Caco-2 (cell line): ENCODE measurements around the gene HSPE1. TPM values are rescaled to one million over a fixed set of nuclear protein-coding genes. Genes with fewer than 3 reads are reported as not detected.
"Not testable (repeated sequence)": the region's sequence is repeated elsewhere in the genome, so short reads cannot be mapped to it uniquely, and the experiment has no call there.

ENCODE experiments used
- BruUV-seq: library from RNA; stranded (reverse); fragments of 400-500 nt; replicated peaks from 2 replicates; lab custom pipeline; 2021; lab: Mats Ljungman, UMichigan
- CTCF ChIA-PET: fragments of 300-600 bp; sonication (Branson Sonifier 250); formaldehyde crosslinking; loops from one replicate; lab custom pipeline; 2022; ENCODE audit warnings: antibody characterized with exemption; lab: Charles Lee
- POLR2A ChIA-PET: fragments of 300-600 bp; sonication (Branson Sonifier 250); formaldehyde crosslinking; loops from one replicate; lab custom pipeline; 2022; ENCODE audit warnings: antibody characterized with exemption; lab: Charles Lee
- DNase-seq, 2 experiments: peaks; one replicate each; pipeline versions ENCODE4 v3.0.0 to v3.0.0-alpha.2; 2020 to 2022
- H3K27me3 ChIP-seq: replicated peaks from 2 replicates; pipeline ENCODE4 v1.6.0; 2011; ENCODE audit warnings: low read length; ENCODE audit not compliant: control insufficient read depth, insufficient read depth
- H3K36me3 ChIP-seq: 2 replicates; pipeline ENCODE4 v1.5.1; 2011; ENCODE audit warnings: low read length; ENCODE audit not compliant: control insufficient read depth, insufficient read depth
- H3K4me1 ChIP-seq: fragments of 250-450 bp; sonication (Bioruptor Pico); 2 replicates; pipeline ENCODE4 v1.5.1; 2020; ENCODE audit warnings: mild to moderate bottlenecking
- H3K4me3 ChIP-seq: 2 replicates; pipeline ENCODE4 v1.5.1; 2011; ENCODE audit warnings: low read depth, mild to moderate bottlenecking, control low read depth, low read length
- H3K9me3 ChIP-seq: fragments of 250-450 bp; sonication (Bioruptor Pico); 2 replicates; pipeline ENCODE4 v1.5.1; 2020; ENCODE audit warnings: mild to moderate bottlenecking, moderate library complexity
- H3K27ac Mint-ChIP-seq: one replicate; pipeline ENCODE4 v1.8.0; 2022; ENCODE audit warnings: mixed read lengths; ENCODE audit not compliant: unreplicated experiment
- H3K27me3 Mint-ChIP-seq: one replicate; pipeline ENCODE4 v1.8.0; 2022; ENCODE audit warnings: mixed read lengths; ENCODE audit not compliant: insufficient read depth, unreplicated experiment
- H3K36me3 Mint-ChIP-seq: one replicate; pipeline ENCODE4 v1.8.0; 2022; ENCODE audit warnings: mild to moderate bottlenecking, mixed read lengths; ENCODE audit not compliant: insufficient read depth, unreplicated experiment
- H3K4me1 Mint-ChIP-seq: one replicate; pipeline ENCODE4 v1.8.0; 2022; ENCODE audit warnings: low read depth, mixed read lengths; ENCODE audit not compliant: unreplicated experiment
- H3K4me3 Mint-ChIP-seq: one replicate; pipeline ENCODE4 v1.8.0; 2022; ENCODE audit warnings: mild to moderate bottlenecking, moderate library complexity, mixed read lengths; ENCODE audit not compliant: unreplicated experiment
- H3K9me3 Mint-ChIP-seq: one replicate; pipeline ENCODE4 v1.8.0; 2022; ENCODE audit warnings: mixed read lengths; ENCODE audit not compliant: unreplicated experiment
- CTCF ChIP-seq, 2 experiments: fragments of 200-600 bp in 1 of 2; IDR thresholded peaks; 1 replicate in 1 of 2; 2 replicates in 1 of 2; pipeline versions ENCODE4 v1.5.1 to v1.8.0; 2011 to 2022; ENCODE audit warnings: antibody characterized with exemption in 1 of 2, control low read depth in 1 of 2, inconsistent platforms in 1 of 2, low read depth in 1 of 2, low read length in 1 of 2, mild to moderate bottlenecking in 1 of 2, moderate library complexity in 1 of 2; ENCODE audit not compliant: insufficient read depth in 1 of 2, severe bottlenecking in 1 of 2, unreplicated experiment in 1 of 2
- intact Hi-C: fragments of 100-400 bp; cut with micrococcal nuclease; formaldehyde crosslinking; loops from one replicate; pipeline ENCODE4 v1.10.0; 2022; ENCODE audit not compliant: unreplicated experiment
- total RNA-seq: library from RNA; stranded (reverse); gene quantifications from 2 replicates; pipeline ENCODE4 v1.2.3, GENCODE V29; 2022

HSPE1 gene
- total RNA-seq, 1 experiment from 2014 or later, result 340 TPM

- Mint-ChIP-seq H3K36me3 (peaks cover 40% of the 10 kb centered on the region), H3K4me1 (no peaks in the 10 kb centered on the region), H3K27me3 (no peaks in the 10 kb centered on the region), H3K9me3 (no peaks in the 10 kb centered on the region), H3K4me3 (no peak overlapping the region), H3K27ac (no peak overlapping the region)
- H3K4me1 ChIP-seq, result 0 out of 2 replicates have a peak, but pooled peaks cover 9% of the 10 kb centered on the region
- H3K4me3 ChIP-seq, result no peak overlapping the region
- ChIA-PET POLR2A (no interaction called here), CTCF (no interaction called here)
- no peak for DNase-seq
- no peaks in the 10 kb centered on the region for H3K27me3 ChIP-seq
- no peaks in the 10 kb centered on the region; the same call in 1 of the 2 replicates for H3K9me3 ChIP-seq
- H3K36me3 ChIP-seq, result no peaks in the 10 kb centered on the region; the same call in 1 of the 2 replicates
- intact Hi-C loops, result no loop called here
- TF ChIP-seq CTCF (IDR thresholded peaks at IDR 0.05; ENCODE audit: insufficient read depth in 1 of 2, low read depth in 1 of 2, low read length in 1 of 2, severe bottlenecking in 1 of 2, unreplicated experiment in 1 of 2), result no peak
- no TSS peak for BruUV-seq
Observed at GRCh38 chr2:197477797-197478196, 22.4 kb upstream of the HSPE1 start.

GRCh38 chr2:197480165-197481036, 19.8 kb upstream of the HSPE1 start:
- Histone ChIP-seq H3K27me3 (no peaks in the 10 kb centered on the region), H3K4me1 (0 out of 2 replicates have a peak, but pooled peaks cover 9% of the 10 kb centered on the region), H3K36me3 (no peaks in the 10 kb centered on the region; the same call in 1 of the 2 replicates), H3K4me3 (no peak overlapping the region), H3K9me3 (peaks cover 9% of the 10 kb centered on the region)
- BruUV-seq, result no TSS peak
- Mint-ChIP-seq H3K36me3 (peaks cover 58% of the 10 kb centered on the region), H3K9me3 (peaks cover 10% of the 10 kb centered on the region), H3K4me1 (no peaks in the 10 kb centered on the region), H3K27me3 (no peaks in the 10 kb centered on the region), H3K27ac (no peak overlapping the region), H3K4me3 (no peak overlapping the region)
- intact Hi-C loops, result loop anchor here (2.0 kb wide), 1 partner anchor 20 kb away; no protein-coding TSS in a partner anchor
- no peak for TF ChIP-seq CTCF (IDR thresholded peaks at IDR 0.05; ENCODE audit: insufficient read depth in 1 of 2, low read depth in 1 of 2, low read length in 1 of 2, severe bottlenecking in 1 of 2, unreplicated experiment in 1 of 2)
- POLR2A ChIA-PET, result no interaction called here
- CTCF ChIA-PET, result no interaction called here
- no peak for DNase-seq

- H3K9me3 Mint-ChIP-seq, CTCF ChIA-PET, H3K27me3 ChIP-seq, H3K4me1 ChIP-seq, H3K27me3 Mint-ChIP-seq, BruUV-seq, H3K4me3 Mint-ChIP-seq, H3K4me1 Mint-ChIP-seq, H3K4me3 ChIP-seq, H3K36me3 ChIP-seq, H3K9me3 ChIP-seq, intact Hi-C loops, DNase-seq: not testable (repeated sequence)
- Mint-ChIP-seq H3K27ac (peak overlapping the region; percentile 34), H3K36me3 (peaks cover 77% of the 10 kb centered on the region)
- POLR2A ChIA-PET, result interaction anchor here (1.1 kb wide), 1 partner anchor 31 kb away, joined by 3 read pairs; the partner anchor contains the start of gene COQ10B
Observed at GRCh38 chr2:197484248-197484647, 15.9 kb upstream of the HSPE1 start.
